ENCODE results near the gene ZNF576.
"Not testable (repeated sequence)": the region's sequence is repeated elsewhere in the genome, so short reads cannot be mapped to it uniquely, and the experiment has no call there.

ZNF576 gene

GRCh38 chr19:43600326-43600725 is 3.9 kb downstream of the ZNF576 start:
- not testable (repeated sequence) for DNase-seq

- no peak for DNase-seq
Observed at GRCh38 chr19:43605875-43606568, 9.6 kb downstream of the ZNF576 start.

- no peak for DNase-seq
Observed at GRCh38 chr19:43606569-43607229, 10.3 kb downstream of the ZNF576 start.

GRCh38 chr19:43607238-43608205 is 11.1 kb downstream of the ZNF576 start:
- DNase-seq: no peak

- DNase-seq: no peak
Observed at GRCh38 chr19:43609872-43610271, 13.5 kb downstream of the ZNF576 start.

- no peak for DNase-seq
Observed at GRCh38 chr19:43610493-43610892, 14.1 kb downstream of the ZNF576 start.

- DNase-seq: no peak
Observed at GRCh38 chr19:43611788-43612187, 15.4 kb downstream of the ZNF576 start, which contains the start of gene SRRM5. Gene SRRM5 (plus strand): TSS chr19:43612088. CDS start chr19:43612122, 34 bp downstream.

- no peak for DNase-seq
Observed at GRCh38 chr19:43612374-43612773, 16.0 kb downstream of the ZNF576 start.

- DNase-seq: no peak
Observed at GRCh38 chr19:43616306-43616705, 19.9 kb downstream of the ZNF576 start.

- DNase-seq: no peak
Observed at GRCh38 chr19:43616954-43617353, 20.6 kb downstream of the ZNF576 start.

GRCh38 chr19:43618921-43619261 is 22.5 kb downstream of the ZNF576 start:
- peak; percentile 68 to 81 for DNase-seq

GRCh38 chr19:43619262-43620060 is 23.1 kb downstream of the ZNF576 start, which contains the start of gene ZNF428:
Gene ZNF428 (minus strand): TSS chr19:43619629. CDS start chr19:43614304, 5,325 bp downstream.
- peak; percentile 81 to 88 for DNase-seq

- no peak for DNase-seq
Observed at GRCh38 chr19:43620061-43621001, 23.9 kb downstream of the ZNF576 start.

- DNase-seq: no peak
Observed at GRCh38 chr19:43622070-43622469, 25.7 kb downstream of the ZNF576 start.

- no peak for DNase-seq
Observed at GRCh38 chr19:43622956-43623355, 26.6 kb downstream of the ZNF576 start.

GRCh38 chr19:43623889-43624670 is 27.7 kb downstream of the ZNF576 start:
- DNase-seq: no peak

- DNase-seq: no peak
Observed at GRCh38 chr19:43624933-43625332, 28.5 kb downstream of the ZNF576 start.

- DNase-seq: peak in 1 of 2 experiments; percentile 30
Observed at GRCh38 chr19:43625918-43626579, 29.7 kb downstream of the ZNF576 start.

GRCh38 chr19:43626838-43627237 is 30.4 kb downstream of the ZNF576 start:
- DNase-seq: no peak
